Right lobe of liver (tissue), 4 donors: ENCODE data around the gene DDX10.

ENCODE experiments used
- CTCF ChIP-seq, 4 donors: fragments of 200-600 bp in 3 of 4; fragments of 450-650 bp in 1 of 4; IDR thresholded peaks; one replicate each; pipeline versions ENCODE4 v1.5.1 to v1.8.0; 2016 to 2022; ENCODE audit warnings: antibody characterized with exemption in 4 of 4, mild to moderate bottlenecking in 2 of 4
- POLR2A ChIP-seq: fragments of 450-650 bp; IDR thresholded peaks from one replicate; pipeline ENCODE4 v1.6.1; 2017; ENCODE audit warnings: antibody characterized with exemption, mild to moderate bottlenecking
- donor health status: DM: no; HTN: no; CAD: no.
- donor health status: DM: no; HTN: no; CAD: no.
- donor health status: DM: no; HTN: yes; CAD: no.

- TF ChIP-seq CTCF (IDR thresholded peaks at IDR 0.05) = no peak
- TF ChIP-seq POLR2A = no peak
Measured at GRCh38 chr11:108921211-108921610, 256.3 kb downstream of the DDX10 start.
